GM12878 (cell line): ENCODE data around the gene KCNC1.

Experiments used
- CTCF ChIP-seq, 3 experiments: IDR thresholded peaks in 2 of 3; conservative IDR thresholded peaks in 1 of 3; 2 replicates each; pipeline ENCODE4 v1.5.1; 2011; ENCODE audit warnings: low read depth in 3 of 3, low read length in 3 of 3, mild to moderate bottlenecking in 3 of 3, control low read depth in 2 of 3, moderate library complexity in 2 of 3, inconsistent platforms in 1 of 3, mixed read lengths in 1 of 3; ENCODE audit not compliant: control insufficient read depth in 2 of 3, insufficient read depth in 1 of 3; ENCODE audit errors: extremely low read depth in 1 of 3
- DPF2 ChIP-seq: fragments of 450-650 bp; IDR thresholded peaks from 2 replicates; pipeline ENCODE4 v1.6.1; 2017; ENCODE audit warnings: mild to moderate bottlenecking
- FOS ChIP-seq: IDR thresholded peaks from 3 replicates; pipeline ENCODE4 v1.6.1; 2011; ENCODE audit warnings: borderline replicate concordance; ENCODE audit not compliant: insufficient read length; ENCODE audit errors: extremely low read depth
- GABPA ChIP-seq: IDR thresholded peaks from 2 replicates; pipeline ENCODE4 v1.6.1; 2014; ENCODE audit warnings: antibody characterized with exemption, low read depth, mild to moderate bottlenecking, inconsistent platforms
- NKRF ChIP-seq: fragments of 450-650 bp; conservative IDR thresholded peaks from 2 replicates; pipeline ENCODE4 v1.6.1; 2017; ENCODE audit warnings: mild to moderate bottlenecking, moderate library complexity
- PML ChIP-seq: IDR thresholded peaks from 2 replicates; pipeline ENCODE4 v1.6.1; 2012; ENCODE audit warnings: low read length, inconsistent platforms
- POLR2A ChIP-seq: IDR thresholded peaks from 2 replicates; pipeline ENCODE4 v1.6.1; 2011; ENCODE audit warnings: low read depth, mild to moderate bottlenecking, low read length
- RB1 ChIP-seq: fragments of 450-650 bp; formaldehyde crosslinking; IDR thresholded peaks from 2 replicates; pipeline ENCODE4 v1.6.1; 2017; ENCODE audit warnings: mild to moderate bottlenecking, borderline replicate concordance
- RFX5 ChIP-seq: IDR thresholded peaks from 2 replicates; pipeline ENCODE4 v1.6.1; 2011; ENCODE audit warnings: low read depth, low read length, improper control_type of control experiment
- SP1 ChIP-seq: IDR thresholded peaks from one replicate; pipeline ENCODE4 v1.6.1; 2011; ENCODE audit warnings: low read depth, low read length
- SRF ChIP-seq, 2 experiments: IDR thresholded peaks; 2 replicates each; pipeline ENCODE4 v1.6.1; 2011; ENCODE audit warnings: low read depth in 2 of 2, low read length in 2 of 2, mild to moderate bottlenecking in 1 of 2, moderate library complexity in 1 of 2
- USF2 ChIP-seq: IDR thresholded peaks from 2 replicates; pipeline ENCODE4 v1.6.1; 2011; ENCODE audit warnings: low read depth, low read length, improper control_type of control experiment, borderline replicate concordance
- ZNF384 ChIP-seq: IDR thresholded peaks from 2 replicates; pipeline ENCODE4 v1.6.1; 2012; ENCODE audit warnings: low read depth, mild to moderate bottlenecking, low read length, improper control_type of control experiment, borderline replicate concordance

GRCh38 chr11:17746096-17746495 is 11.5 kb downstream of the KCNC1 start:
- TF ChIP-seq SRF (IDR thresholded peaks at IDR 0.05; ENCODE audit: low read depth in 2 of 2, low read length in 2 of 2) (no peak), POLR2A (no peak), CTCF (IDR thresholded peaks at IDR 0.05 in 2 of 3, conservative IDR thresholded peaks at IDR 0.05 in 1 of 3; ENCODE audit: control insufficient read depth in 2 of 3, extremely low read depth in 1 of 3, insufficient read depth in 1 of 3, low read depth in 3 of 3, low read length in 3 of 3) (no peak), SP1 (no peak), DPF2 (no peak), PML (no peak), RB1 (no peak), GABPA (no peak), FOS (no peak), ZNF384 (no peak), NKRF (no peak), USF2 (no peak), RFX5 (no peak)
